Endothelial cell of umbilical vein (primary cell): ENCODE data around the gene IMPG1. TPM values are rescaled to one million over a fixed set of nuclear protein-coding genes. Genes with fewer than 3 reads are reported as not detected.

ENCODE experiments used
- BruUV-seq: library from RNA; stranded (reverse); fragments of 400-500 nt; replicated peaks from 2 replicates; lab custom pipeline; 2021; lab: Mats Ljungman, UMichigan
- CTCF ChIA-PET: fragments of 300-600, 350-600 bp; sonication (Branson Sonifier 250); formaldehyde crosslinking; loops from one replicate; lab custom pipeline; 2021; ENCODE audit warnings: antibody characterized with exemption, inconsistent platforms; lab: Charles Lee
- POLR2A ChIA-PET: fragments of 300-600, 350-600 bp; sonication (Branson Sonifier 250); formaldehyde crosslinking; loops from one replicate; lab custom pipeline; 2021; ENCODE audit warnings: antibody characterized with exemption, inconsistent platforms; lab: Charles Lee
- DNase-seq: peaks from one replicate; pipeline ENCODE4 v3.0.0-alpha.2; 2011; ENCODE audit warnings: low read depth, low spot score
- FAIRE-seq: peaks from 2 replicates; lab custom pipeline; 2011; peaks lifted over from hg19 to GRCh38; lab: Jason Lieb, UNC
- H2AFZ ChIP-seq: 2 replicates; pipeline ENCODE4 v1.6.0; 2012; ENCODE audit warnings: low read depth, low read length, control low read depth, inconsistent platforms
- H3K27ac ChIP-seq: 2 replicates; pipeline ENCODE4 v1.5.1; 2011; ENCODE audit warnings: low read depth, mild to moderate bottlenecking, control low read depth, low read length, moderate library complexity; ENCODE audit not compliant: insufficient read depth
- H3K27me3 ChIP-seq, 2 experiments: 2 replicates each; pipeline versions ENCODE4 v1.6.0 to v1.6.1; 2011; ENCODE audit warnings: low read length in 2 of 2, mixed read lengths in 1 of 2; ENCODE audit not compliant: control insufficient read depth in 2 of 2, insufficient read depth in 2 of 2
- H3K36me3 ChIP-seq, 2 experiments: 2 replicates in 1 of 2; 3 replicates in 1 of 2; pipeline ENCODE4 v1.5.1; 2011; ENCODE audit warnings: low read length in 2 of 2, mild to moderate bottlenecking in 1 of 2, moderate library complexity in 1 of 2; ENCODE audit not compliant: control insufficient read depth in 2 of 2, insufficient read depth in 2 of 2; ENCODE audit errors: extremely low read depth in 1 of 2
- H3K4me1 ChIP-seq: 3 replicates; pipeline ENCODE4 v1.5.1; 2011; ENCODE audit warnings: mild to moderate bottlenecking, low read length; ENCODE audit not compliant: control insufficient read depth, insufficient read depth; ENCODE audit errors: extremely low read depth
- H3K4me2 ChIP-seq: 2 replicates; pipeline ENCODE4 v1.6.1; 2011; ENCODE audit warnings: low read length, control low read depth, mixed read lengths; ENCODE audit not compliant: insufficient read depth
- H3K4me3 ChIP-seq, 3 experiments: fragments of 200-600 bp in 1 of 3; sonication (generic), shearing (Covaris generic) in 1 of 3; replicated peaks in 1 of 3; 2 replicates each; pipeline ENCODE4 v1.5.1; 2011 to 2016; ENCODE audit warnings: control low read depth in 3 of 3, low read length in 3 of 3, mild to moderate bottlenecking in 2 of 3, inconsistent platforms in 1 of 3, low read depth in 1 of 3, moderate library complexity in 1 of 3; ENCODE audit not compliant: insufficient read depth in 1 of 3
- H3K79me2 ChIP-seq: 2 replicates; pipeline ENCODE4 v1.6.0; 2012; ENCODE audit warnings: low read length, inconsistent platforms; ENCODE audit not compliant: control insufficient read depth, insufficient read depth
- H3K9ac ChIP-seq: replicated peaks from 2 replicates; pipeline ENCODE3; 2011; ENCODE audit warnings: low read length, control low read depth; ENCODE audit not compliant: insufficient read depth; ENCODE audit errors: extremely low read depth
- H3K9me1 ChIP-seq: replicated peaks from 3 replicates; pipeline ENCODE4 v1.6.0; 2011; ENCODE audit warnings: mild to moderate bottlenecking, low read length; ENCODE audit not compliant: control insufficient read depth, insufficient read depth; ENCODE audit errors: extremely low read depth
- H3K9me3 ChIP-seq: replicated peaks from 2 replicates; pipeline ENCODE4 v1.5.1; 2012; ENCODE audit warnings: low read length, inconsistent platforms; ENCODE audit not compliant: control insufficient read depth, insufficient read depth
- H4K20me1 ChIP-seq: replicated peaks from 2 replicates; pipeline ENCODE3; 2011; ENCODE audit warnings: mild to moderate bottlenecking, low read length; ENCODE audit not compliant: control insufficient read depth, insufficient read depth; ENCODE audit errors: extremely low read depth
- EZH2 ChIP-seq: IDR thresholded peaks from 2 replicates; pipeline ENCODE4 v1.6.1; 2012; ENCODE audit warnings: borderline replicate concordance, low read depth, mild to moderate bottlenecking, moderate library complexity, low read length, inconsistent platforms; ENCODE audit not compliant: severe bottlenecking
- FOS ChIP-seq: IDR thresholded peaks from 2 replicates; pipeline ENCODE4 v1.6.1; 2011; ENCODE audit warnings: mild to moderate bottlenecking, low read length, moderate library complexity, borderline replicate concordance; ENCODE audit not compliant: insufficient read depth
- GATA2 ChIP-seq: IDR thresholded peaks from 2 replicates; pipeline ENCODE4 v1.7.0; 2011; ENCODE audit warnings: low read depth, mild to moderate bottlenecking, moderate library complexity, mixed read lengths, low read length; ENCODE audit not compliant: insufficient read length, insufficient read depth
- JUN ChIP-seq: IDR thresholded peaks from 2 replicates; pipeline ENCODE4 v1.6.1; 2011; ENCODE audit warnings: borderline replicate concordance, low read depth; ENCODE audit not compliant: insufficient read length, insufficient read depth
- MYC ChIP-seq: IDR thresholded peaks from one replicate; pipeline ENCODE4 v1.6.1; 2011; ENCODE audit warnings: mild to moderate bottlenecking, low read depth, low read length
- POLR2A ChIP-seq: IDR thresholded peaks from 2 replicates; pipeline ENCODE4 v1.6.1; 2012; ENCODE audit warnings: low read depth, mild to moderate bottlenecking, control low read depth, low read length
- POLR2AphosphoS5 ChIP-seq: IDR thresholded peaks from 2 replicates; pipeline ENCODE4 v1.6.1; 2012; ENCODE audit warnings: low read depth, mild to moderate bottlenecking, control low read depth, low read length, moderate library complexity; ENCODE audit not compliant: insufficient read depth
- dilution Hi-C: fragments of 300-500 bp; cut with MboI; formaldehyde crosslinking; loops from one replicate; pipeline ENCODE4 v1.15.0; 2019; ENCODE audit warnings: low sequenced_read_pairs; ENCODE audit not compliant: extremely low pct_ligation_motif_present
- intact Hi-C: fragments of 100-400 bp; cut with micrococcal nuclease; formaldehyde crosslinking; loops from one replicate; pipeline ENCODE4 v1.10.0; 2022
- polyA plus RNA-seq, 4 experiments: library from polyadenylated mRNA; depleted of rRNA in 3 of 4; stranded (reverse) in 3 of 4; unstranded in 1 of 4; fragments of >200 nt; gene quantifications; 2 replicates each; pipeline versions ENCODE4 v1.2.1 to v1.2.3, GENCODE V29; 2011 to 2012; ENCODE audit warnings: missing spikeins in 1 of 4
- total RNA-seq: library from RNA; stranded (reverse); gene quantifications from 2 replicates; pipeline ENCODE4 v1.2.3, GENCODE V29; 2021
- TF ChIP-seq, protein P1 (sequence below), 2 donors: IDR thresholded peaks; 1 replicate in 1 of 2; 2 replicates in 1 of 2; pipeline ENCODE4 v1.5.1; 2011; ENCODE audit warnings: low read length in 2 of 2, mild to moderate bottlenecking in 2 of 2, moderate library complexity in 2 of 2, control low read depth in 1 of 2, inconsistent platforms in 1 of 2, low read depth in 1 of 2; ENCODE audit not compliant: insufficient read depth in 1 of 2; ENCODE audit errors: extremely low read depth in 1 of 2
- TF ChIP-seq, protein P2 (sequence below): IDR thresholded peaks from 2 replicates; pipeline ENCODE4 v1.6.1; 2011; ENCODE audit not compliant: insufficient read depth, insufficient read length

Gene IMPG1
- total and polyA plus RNA-seq, 2 donors (not counting 3 experiments of a cell fraction or from before 2014, with no cell fraction given): not detected

GRCh38 chr6:76004202-76004601 lies 68.3 kb downstream of the IMPG1 start:
- FAIRE-seq (no peak), DNase-seq (no peak)
- Histone ChIP-seq H3K9ac (no peak overlapping the region), H4K20me1 (no peaks in the 10 kb centered on the region), H2AFZ (no peak overlapping the region), H3K79me2 (no peaks in the 10 kb centered on the region), H3K27ac (no peak overlapping the region), H3K4me3 (no peak overlapping the region), H3K9me1 (no peaks in the 10 kb centered on the region), H3K4me2 (no peak overlapping the region), H3K9me3 (no peaks in the 10 kb centered on the region), H3K4me1 (no peaks in the 10 kb centered on the region), H3K27me3 (no peaks in the 10 kb centered on the region), H3K36me3 (no peaks in the 10 kb centered on the region)
- dilution Hi-C loops: no loop called here
- CTCF ChIA-PET: no interaction called here
- TF ChIP-seq POLR2A: no peak
- no TSS peak for BruUV-seq
- intact Hi-C loops: no loop called here
- POLR2A ChIA-PET: no interaction called here

DNA sequence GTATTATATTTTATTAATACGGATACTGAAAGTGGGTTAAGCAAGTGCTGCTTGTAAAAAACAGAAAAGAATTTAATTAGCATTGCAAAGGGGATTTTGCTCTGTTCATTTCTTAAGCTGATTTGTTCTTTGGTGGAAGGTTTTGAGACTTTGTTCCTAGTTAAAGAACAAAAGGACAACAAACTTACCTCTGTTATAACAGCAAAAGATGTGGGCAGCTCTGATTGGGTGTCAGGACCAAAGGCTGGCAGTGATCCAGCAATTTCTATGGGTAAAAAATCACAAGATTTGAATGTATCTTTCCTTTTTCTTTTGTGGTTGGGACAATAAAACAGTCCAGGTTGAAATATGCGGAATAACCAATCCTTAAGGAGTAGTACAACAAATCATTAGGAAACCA lies 68.8 kb downstream of the IMPG1 start:
- TF ChIP-seq FOS (no peak), MYC (no peak), POLR2A (no peak), POLR2AphosphoS5 (no peak), EZH2 (no peak), GATA2 (no peak), JUN (no peak)
- TF ChIP-seq, protein P1, sequence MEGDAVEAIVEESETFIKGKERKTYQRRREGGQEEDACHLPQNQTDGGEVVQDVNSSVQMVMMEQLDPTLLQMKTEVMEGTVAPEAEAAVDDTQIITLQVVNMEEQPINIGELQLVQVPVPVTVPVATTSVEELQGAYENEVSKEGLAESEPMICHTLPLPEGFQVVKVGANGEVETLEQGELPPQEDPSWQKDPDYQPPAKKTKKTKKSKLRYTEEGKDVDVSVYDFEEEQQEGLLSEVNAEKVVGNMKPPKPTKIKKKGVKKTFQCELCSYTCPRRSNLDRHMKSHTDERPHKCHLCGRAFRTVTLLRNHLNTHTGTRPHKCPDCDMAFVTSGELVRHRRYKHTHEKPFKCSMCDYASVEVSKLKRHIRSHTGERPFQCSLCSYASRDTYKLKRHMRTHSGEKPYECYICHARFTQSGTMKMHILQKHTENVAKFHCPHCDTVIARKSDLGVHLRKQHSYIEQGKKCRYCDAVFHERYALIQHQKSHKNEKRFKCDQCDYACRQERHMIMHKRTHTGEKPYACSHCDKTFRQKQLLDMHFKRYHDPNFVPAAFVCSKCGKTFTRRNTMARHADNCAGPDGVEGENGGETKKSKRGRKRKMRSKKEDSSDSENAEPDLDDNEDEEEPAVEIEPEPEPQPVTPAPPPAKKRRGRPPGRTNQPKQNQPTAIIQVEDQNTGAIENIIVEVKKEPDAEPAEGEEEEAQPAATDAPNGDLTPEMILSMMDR (IDR thresholded peaks at IDR 0.05; ENCODE audit: extremely low read depth in 1 of 2, insufficient read depth in 1 of 2, low read depth in 1 of 2, low read length in 2 of 2): no peak
- TF ChIP-seq, protein P2, sequence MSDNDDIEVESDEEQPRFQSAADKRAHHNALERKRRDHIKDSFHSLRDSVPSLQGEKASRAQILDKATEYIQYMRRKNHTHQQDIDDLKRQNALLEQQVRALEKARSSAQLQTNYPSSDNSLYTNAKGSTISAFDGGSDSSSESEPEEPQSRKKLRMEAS: no peak
- no peaks in the 10 kb centered on the region for H3K4me1 ChIP-seq
- H4K20me1 ChIP-seq: no peaks in the 10 kb centered on the region
- no peak overlapping the region for H3K4me2 ChIP-seq
- dilution Hi-C loops (no loop called here), intact Hi-C loops (no loop called here)
- H3K9me3 ChIP-seq: no peaks in the 10 kb centered on the region
- no peak overlapping the region for H2AFZ ChIP-seq
- H3K4me3 ChIP-seq: no peak overlapping the region
- BruUV-seq: no TSS peak
- H3K9me1 ChIP-seq: no peaks in the 10 kb centered on the region
- DNase-seq (no peak), FAIRE-seq (no peak)
- ChIA-PET POLR2A (no interaction called here), CTCF (no interaction called here)
- H3K36me3 ChIP-seq: no peaks in the 10 kb centered on the region
- no peaks in the 10 kb centered on the region for H3K79me2 ChIP-seq
- no peaks in the 10 kb centered on the region for H3K27me3 ChIP-seq
- no peak overlapping the region for H3K9ac ChIP-seq
- H3K27ac ChIP-seq: no peak overlapping the region
